HT-29 (cell line): Measurements from ENCODE around the gene FAM53B. TPM values are rescaled to one million over a fixed set of nuclear protein-coding genes. Genes with fewer than 3 reads are reported as not detected.

Experiments used
- DNase-seq: peaks from one replicate; pipeline ENCODE4 v3.0.0-alpha.2; 2015; ENCODE audit warnings: low spot score
- small RNA-seq: library from RNA; depleted of rRNA; stranded (forward); fragments of <200 nt; gene quantifications from one replicate; pipeline ENCODE3, GENCODE V24; 2014
- total RNA-seq: library from RNA; depleted of rRNA; stranded (reverse); fragments of >200 nt; shearing (Covaris generic); gene quantifications from 2 replicates; pipeline ENCODE4 v1.2.3, GENCODE V29; 2014; rRNA removed

Gene FAM53B
- total RNA-seq, 1 experiment from 2014 or later: 17.8 TPM

- DNase-seq: no peak
These were observed 165.2 kb downstream of the FAM53B start for GRCh38 chr10:124579011-124579399.

- no peak for DNase-seq
These were observed 165.8 kb downstream of the FAM53B start for GRCh38 chr10:124578231-124579010.

- no peak for DNase-seq
These were observed 166.5 kb downstream of the FAM53B start for GRCh38 chr10:124577651-124578050.

GRCh38 chr10:124576526-124577420 lies 167.4 kb downstream of the FAM53B start:
- DNase-seq: no peak

GRCh38 chr10:124575107-124576035 lies 168.8 kb downstream of the FAM53B start:
- no peak for DNase-seq

GRCh38 chr10:124574456-124575070 lies 169.6 kb downstream of the FAM53B start:
- no peak for DNase-seq

GRCh38 chr10:124573726-124574455 lies 170.3 kb downstream of the FAM53B start:
- no peak for DNase-seq

- no peak for DNase-seq
These were observed 171.4 kb downstream of the FAM53B start for GRCh38 chr10:124572751-124573150.

- no peak for DNase-seq
These were observed 173.5 kb downstream of the FAM53B start for GRCh38 chr10:124570646-124571045.

GRCh38 chr10:124569623-124570470 lies 174.3 kb downstream of the FAM53B start:
- DNase-seq: no peak

Small RNAs within 50 kb of the gene (small RNA-seq; reads per million reads assigned to genes)
- not detected for gene RF00019

Other genes with a start within 250 kb of the FAM53B start
- gene EEF1AKMT2, start 47.5 kb upstream of the FAM53B start, total RNA-seq: 10.7 and 14.0 TPM in 2 replicates
- 4.1 and 5.1 TPM in 2 replicates for gene ABRAXAS2, start 57.4 kb upstream of the FAM53B start, total RNA-seq
- 7.1 and 8.1 TPM in 2 replicates for gene ZRANB1, start 197.7 kb upstream of the FAM53B start, total RNA-seq